ENCODE measurements around the gene FLT3LG. TPM values are rescaled to one million over a fixed set of nuclear protein-coding genes. Genes with fewer than 3 reads are reported as not detected.
A peak's percentile ranks its signal among the peaks of the same experiment; 100 is the strongest.

Gene FLT3LG
- total and polyA plus RNA-seq, 9 of the 15 experiments (the other 6 are each of a cell fraction or from before 2014, with no cell fraction given): 0.31 to 6.4 (median 1.1) TPM

DNA sequence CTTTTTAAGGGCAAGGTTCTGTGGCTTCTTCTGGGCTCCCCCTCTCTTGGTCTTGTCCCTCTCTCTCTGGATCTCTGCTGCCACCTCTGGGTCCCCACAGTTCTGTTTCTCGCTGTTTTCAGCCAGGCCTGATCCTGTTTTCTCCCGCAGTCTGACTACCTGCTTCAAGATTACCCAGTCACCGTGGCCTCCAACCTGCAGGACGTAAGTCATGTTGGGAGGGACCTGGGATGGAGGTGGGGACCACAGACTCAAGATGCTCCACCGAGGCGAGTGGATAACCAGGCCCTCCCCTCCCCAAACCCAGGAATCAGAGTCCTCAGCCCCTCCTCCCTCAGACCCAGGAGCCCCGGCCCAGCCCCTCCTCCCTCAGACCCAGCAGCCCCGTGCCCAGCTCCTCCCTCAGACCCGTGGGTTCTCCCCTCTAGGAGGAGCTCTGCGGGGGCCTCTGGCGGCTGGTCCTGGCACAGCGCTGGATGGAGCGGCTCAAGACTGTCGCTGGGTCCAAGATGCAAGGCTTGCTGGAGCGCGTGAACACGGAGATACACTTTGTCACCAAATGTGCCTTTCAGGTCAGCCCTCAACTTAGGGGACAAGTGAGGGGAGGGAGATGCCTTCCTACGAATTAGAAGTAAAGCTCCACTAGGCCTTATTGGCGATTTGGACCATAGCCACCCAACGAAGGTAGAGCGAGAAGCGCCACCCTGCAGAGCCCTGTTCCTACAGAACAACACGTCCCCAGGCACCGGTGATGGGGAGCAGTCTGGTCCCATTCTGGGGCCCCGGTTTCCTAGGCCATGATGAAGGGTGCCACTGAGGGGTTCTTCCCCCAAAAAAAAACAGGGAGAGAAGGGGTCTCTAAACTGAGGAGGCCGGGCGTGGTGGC, 2.2 kb downstream of the FLT3LG start (continued):
- TF ChIP-seq, protein P1, sequence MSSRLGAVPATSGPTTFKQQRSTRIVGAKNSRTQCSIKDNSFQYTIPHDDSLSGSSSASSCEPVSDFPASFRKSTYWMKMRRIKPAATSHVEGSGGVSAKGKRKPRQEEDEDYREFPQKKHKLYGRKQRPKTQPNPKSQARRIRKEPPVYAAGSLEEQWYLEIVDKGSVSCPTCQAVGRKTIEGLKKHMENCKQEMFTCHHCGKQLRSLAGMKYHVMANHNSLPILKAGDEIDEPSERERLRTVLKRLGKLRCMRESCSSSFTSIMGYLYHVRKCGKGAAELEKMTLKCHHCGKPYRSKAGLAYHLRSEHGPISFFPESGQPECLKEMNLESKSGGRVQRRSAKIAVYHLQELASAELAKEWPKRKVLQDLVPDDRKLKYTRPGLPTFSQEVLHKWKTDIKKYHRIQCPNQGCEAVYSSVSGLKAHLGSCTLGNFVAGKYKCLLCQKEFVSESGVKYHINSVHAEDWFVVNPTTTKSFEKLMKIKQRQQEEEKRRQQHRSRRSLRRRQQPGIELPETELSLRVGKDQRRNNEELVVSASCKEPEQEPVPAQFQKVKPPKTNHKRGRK (tag; IDR thresholded peaks at IDR 0.05): no peak
- TF ChIP-seq CTBP1 (IDR thresholded peaks at IDR 0.05; ENCODE audit: borderline replicate concordance) (peak; percentile 36), SP1 (CRISPR knock-in tag; IDR thresholded peaks at IDR 0.05) (0 out of 2 replicates have a peak, but pooled peaks have one; percentile 45), MTA3 (IDR thresholded peaks at IDR 0.05; ENCODE audit: borderline replicate concordance) (0 out of 2 replicates have a peak, but pooled peaks have one; percentile 26), RAD21 (CRISPR knock-in tag; conservative IDR thresholded peaks at IDR 0.05 in 1 of 2, IDR thresholded peaks at IDR 0.05 in 1 of 2) (peak in 1 of 2 experiments; percentile 44; a peak in 3 of 4 replicates), STAT5A (IDR thresholded peaks at IDR 0.05; ENCODE audit: borderline replicate concordance, low read length) (no peak), ZNF311 (CRISPR knock-in tag; IDR thresholded peaks at IDR 0.05) (no peak), ZFP36 (IDR thresholded peaks at IDR 0.05; ENCODE audit: low read depth, low read length, partially characterized antibody) (peak; percentile 75), HDGF (IDR thresholded peaks at IDR 0.05) (no peak), BHLHE40 (IDR thresholded peaks at IDR 0.05; ENCODE audit: low read length) (no peak), OTX1 (CRISPR knock-in tag; IDR thresholded peaks at IDR 0.05) (no peak)
- TF ChIP-seq, protein P2, sequence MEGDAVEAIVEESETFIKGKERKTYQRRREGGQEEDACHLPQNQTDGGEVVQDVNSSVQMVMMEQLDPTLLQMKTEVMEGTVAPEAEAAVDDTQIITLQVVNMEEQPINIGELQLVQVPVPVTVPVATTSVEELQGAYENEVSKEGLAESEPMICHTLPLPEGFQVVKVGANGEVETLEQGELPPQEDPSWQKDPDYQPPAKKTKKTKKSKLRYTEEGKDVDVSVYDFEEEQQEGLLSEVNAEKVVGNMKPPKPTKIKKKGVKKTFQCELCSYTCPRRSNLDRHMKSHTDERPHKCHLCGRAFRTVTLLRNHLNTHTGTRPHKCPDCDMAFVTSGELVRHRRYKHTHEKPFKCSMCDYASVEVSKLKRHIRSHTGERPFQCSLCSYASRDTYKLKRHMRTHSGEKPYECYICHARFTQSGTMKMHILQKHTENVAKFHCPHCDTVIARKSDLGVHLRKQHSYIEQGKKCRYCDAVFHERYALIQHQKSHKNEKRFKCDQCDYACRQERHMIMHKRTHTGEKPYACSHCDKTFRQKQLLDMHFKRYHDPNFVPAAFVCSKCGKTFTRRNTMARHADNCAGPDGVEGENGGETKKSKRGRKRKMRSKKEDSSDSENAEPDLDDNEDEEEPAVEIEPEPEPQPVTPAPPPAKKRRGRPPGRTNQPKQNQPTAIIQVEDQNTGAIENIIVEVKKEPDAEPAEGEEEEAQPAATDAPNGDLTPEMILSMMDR (IDR thresholded peaks at IDR 0.05 in 2 of 3, conservative IDR thresholded peaks at IDR 0.05 in 1 of 3; ENCODE audit: insufficient read depth in 2 of 3, low read depth in 1 of 3, low read length in 3 of 3): peak; percentile 69 to 94 (median 75)
- TF ChIP-seq, protein P3, sequence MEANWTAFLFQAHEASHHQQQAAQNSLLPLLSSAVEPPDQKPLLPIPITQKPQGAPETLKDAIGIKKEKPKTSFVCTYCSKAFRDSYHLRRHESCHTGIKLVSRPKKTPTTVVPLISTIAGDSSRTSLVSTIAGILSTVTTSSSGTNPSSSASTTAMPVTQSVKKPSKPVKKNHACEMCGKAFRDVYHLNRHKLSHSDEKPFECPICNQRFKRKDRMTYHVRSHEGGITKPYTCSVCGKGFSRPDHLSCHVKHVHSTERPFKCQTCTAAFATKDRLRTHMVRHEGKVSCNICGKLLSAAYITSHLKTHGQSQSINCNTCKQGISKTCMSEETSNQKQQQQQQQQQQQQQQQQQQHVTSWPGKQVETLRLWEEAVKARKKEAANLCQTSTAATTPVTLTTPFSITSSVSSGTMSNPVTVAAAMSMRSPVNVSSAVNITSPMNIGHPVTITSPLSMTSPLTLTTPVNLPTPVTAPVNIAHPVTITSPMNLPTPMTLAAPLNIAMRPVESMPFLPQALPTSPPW (CRISPR knock-in tag; IDR thresholded peaks at IDR 0.05): 0 out of 2 replicates have a peak, but pooled peaks have one; percentile 17
- TF ChIP-seq, protein P4, sequence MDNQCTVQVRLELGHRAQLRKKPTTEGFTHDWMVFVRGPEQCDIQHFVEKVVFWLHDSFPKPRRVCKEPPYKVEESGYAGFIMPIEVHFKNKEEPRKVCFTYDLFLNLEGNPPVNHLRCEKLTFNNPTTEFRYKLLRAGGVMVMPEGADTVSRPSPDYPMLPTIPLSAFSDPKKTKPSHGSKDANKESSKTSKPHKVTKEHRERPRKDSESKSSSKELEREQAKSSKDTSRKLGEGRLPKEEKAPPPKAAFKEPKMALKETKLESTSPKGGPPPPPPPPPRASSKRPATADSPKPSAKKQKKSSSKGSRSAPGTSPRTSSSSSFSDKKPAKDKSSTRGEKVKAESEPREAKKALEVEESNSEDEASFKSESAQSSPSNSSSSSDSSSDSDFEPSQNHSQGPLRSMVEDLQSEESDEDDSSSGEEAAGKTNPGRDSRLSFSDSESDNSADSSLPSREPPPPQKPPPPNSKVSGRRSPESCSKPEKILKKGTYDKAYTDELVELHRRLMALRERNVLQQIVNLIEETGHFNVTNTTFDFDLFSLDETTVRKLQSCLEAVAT (IDR thresholded peaks at IDR 0.05): peak in 1 of 2 experiments; percentile 46; a peak in 2 of 4 replicates
- TF ChIP-seq, protein P5, sequence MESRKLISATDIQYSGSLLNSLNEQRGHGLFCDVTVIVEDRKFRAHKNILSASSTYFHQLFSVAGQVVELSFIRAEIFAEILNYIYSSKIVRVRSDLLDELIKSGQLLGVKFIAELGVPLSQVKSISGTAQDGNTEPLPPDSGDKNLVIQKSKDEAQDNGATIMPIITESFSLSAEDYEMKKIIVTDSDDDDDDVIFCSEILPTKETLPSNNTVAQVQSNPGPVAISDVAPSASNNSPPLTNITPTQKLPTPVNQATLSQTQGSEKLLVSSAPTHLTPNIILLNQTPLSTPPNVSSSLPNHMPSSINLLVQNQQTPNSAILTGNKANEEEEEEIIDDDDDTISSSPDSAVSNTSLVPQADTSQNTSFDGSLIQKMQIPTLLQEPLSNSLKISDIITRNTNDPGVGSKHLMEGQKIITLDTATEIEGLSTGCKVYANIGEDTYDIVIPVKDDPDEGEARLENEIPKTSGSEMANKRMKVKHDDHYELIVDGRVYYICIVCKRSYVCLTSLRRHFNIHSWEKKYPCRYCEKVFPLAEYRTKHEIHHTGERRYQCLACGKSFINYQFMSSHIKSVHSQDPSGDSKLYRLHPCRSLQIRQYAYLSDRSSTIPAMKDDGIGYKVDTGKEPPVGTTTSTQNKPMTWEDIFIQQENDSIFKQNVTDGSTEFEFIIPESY (CRISPR knock-in tag; IDR thresholded peaks at IDR 0.05): peak; percentile 95
- TF ChIP-seq, protein P6, sequence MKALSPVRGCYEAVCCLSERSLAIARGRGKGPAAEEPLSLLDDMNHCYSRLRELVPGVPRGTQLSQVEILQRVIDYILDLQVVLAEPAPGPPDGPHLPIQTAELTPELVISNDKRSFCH (CRISPR knock-in tag; IDR thresholded peaks at IDR 0.05): no peak
- TF ChIP-seq, protein P6 (tag; IDR thresholded peaks at IDR 0.05): no peak
